Fibroblast of lung (primary cell): ENCODE measurements around the gene TNS2.

Experiments used
- CTCF ChIP-seq, 2 donors: IDR thresholded peaks in 1 of 2; conservative IDR thresholded peaks in 1 of 2; 1 replicate in 1 of 2; 2 replicates in 1 of 2; pipeline ENCODE4 v1.5.1; 2011 to 2012; ENCODE audit warnings: low read length in 2 of 2, control low read depth in 1 of 2, inconsistent platforms in 1 of 2, low read depth in 1 of 2, mild to moderate bottlenecking in 1 of 2
- EZH2 ChIP-seq: IDR thresholded peaks from 2 replicates; pipeline ENCODE4 v1.5.1; 2012; ENCODE audit warnings: low read length, control low read depth, mild to moderate bottlenecking; ENCODE audit errors: missing control alignments

DNA sequence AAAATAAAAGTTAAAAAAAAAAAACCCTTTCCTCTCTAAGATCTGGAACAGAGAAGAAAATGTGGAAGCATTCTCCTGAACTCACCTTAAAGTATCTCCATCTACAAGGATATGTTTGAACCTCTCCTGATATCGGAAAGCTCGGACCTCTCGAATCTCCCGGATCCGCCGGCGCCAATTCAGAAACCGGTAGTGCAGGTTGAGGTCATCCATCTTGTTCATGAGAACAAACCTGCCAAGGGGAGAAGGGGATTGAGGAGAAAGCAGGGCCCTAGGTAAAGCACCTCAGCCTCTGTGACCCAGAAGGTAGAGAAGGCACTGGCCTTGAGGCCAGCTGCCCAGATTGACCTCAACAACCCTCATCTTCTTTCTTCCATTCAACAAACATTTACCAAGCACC, 27.2 kb downstream of the TNS2 start:
- TF ChIP-seq CTCF (conservative IDR thresholded peaks at IDR 0.05 in 1 of 2, IDR thresholded peaks at IDR 0.05 in 1 of 2; ENCODE audit: low read depth in 1 of 2, low read length in 2 of 2) (no peak), EZH2 (no peak)
